Liver (tissue), 3 donors: Measurements from ENCODE around the gene TARS1.

Source experiments
- JUND ChIP-seq, 2 donors: IDR thresholded peaks; 2 replicates each; pipeline ENCODE4 v1.6.1; 2016; ENCODE audit warnings: antibody characterized with exemption in 2 of 2
- MAX ChIP-seq: IDR thresholded peaks from 2 replicates; pipeline ENCODE4 v1.6.1; 2016; ENCODE audit warnings: antibody characterized with exemption
- RAD21 ChIP-seq, 2 donors: IDR thresholded peaks; 2 replicates each; pipeline ENCODE4 v1.6.1; 2016; ENCODE audit warnings: antibody characterized with exemption in 2 of 2, mild to moderate bottlenecking in 2 of 2
- SP1 ChIP-seq: IDR thresholded peaks from 2 replicates; pipeline ENCODE4 v1.6.1; 2018; ENCODE audit warnings: antibody characterized with exemption, mild to moderate bottlenecking
- TF ChIP-seq, protein P1 (sequence below): fragments of 150-350 bp; IDR thresholded peaks from 2 replicates; pipeline ENCODE4 v1.5.1; 2017; ENCODE audit warnings: improper control_type of control experiment, low read depth, low read length; ENCODE audit not compliant: missing input control
- TF ChIP-seq, protein P2 (sequence below): IDR thresholded peaks from 2 replicates; pipeline ENCODE4 v1.6.1; 2016; ENCODE audit warnings: antibody characterized with exemption, mild to moderate bottlenecking
- donor health status: healthy.
- donor health status: healthy.

DNA sequence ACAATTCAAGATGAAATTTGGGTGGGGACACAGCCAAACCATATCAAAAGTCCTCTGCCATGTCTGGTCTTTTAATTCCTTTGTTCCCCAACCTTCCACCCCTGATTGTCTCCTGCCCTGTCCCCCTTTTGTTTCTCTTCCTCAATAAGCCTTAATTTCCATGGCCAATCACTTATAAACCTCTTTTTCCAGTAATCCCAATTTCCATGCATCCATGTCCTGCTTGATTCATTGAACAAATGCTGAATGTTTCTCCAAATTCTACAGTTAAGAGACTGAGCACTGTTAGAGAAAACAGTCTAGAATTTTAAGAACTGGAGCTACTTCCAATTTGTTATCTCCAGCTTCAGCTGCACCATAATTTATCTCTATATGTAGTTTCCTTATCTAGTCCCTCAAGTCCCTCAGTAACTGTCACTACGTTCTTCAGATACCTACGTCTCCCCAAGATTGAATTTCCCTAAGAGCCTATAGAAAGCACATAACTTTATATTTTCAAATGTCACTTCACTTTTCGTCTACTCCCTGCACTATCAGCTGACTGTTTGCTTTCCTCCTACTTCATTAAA is 34.2 kb downstream of the TARS1 start:
- TF ChIP-seq, protein P1, sequence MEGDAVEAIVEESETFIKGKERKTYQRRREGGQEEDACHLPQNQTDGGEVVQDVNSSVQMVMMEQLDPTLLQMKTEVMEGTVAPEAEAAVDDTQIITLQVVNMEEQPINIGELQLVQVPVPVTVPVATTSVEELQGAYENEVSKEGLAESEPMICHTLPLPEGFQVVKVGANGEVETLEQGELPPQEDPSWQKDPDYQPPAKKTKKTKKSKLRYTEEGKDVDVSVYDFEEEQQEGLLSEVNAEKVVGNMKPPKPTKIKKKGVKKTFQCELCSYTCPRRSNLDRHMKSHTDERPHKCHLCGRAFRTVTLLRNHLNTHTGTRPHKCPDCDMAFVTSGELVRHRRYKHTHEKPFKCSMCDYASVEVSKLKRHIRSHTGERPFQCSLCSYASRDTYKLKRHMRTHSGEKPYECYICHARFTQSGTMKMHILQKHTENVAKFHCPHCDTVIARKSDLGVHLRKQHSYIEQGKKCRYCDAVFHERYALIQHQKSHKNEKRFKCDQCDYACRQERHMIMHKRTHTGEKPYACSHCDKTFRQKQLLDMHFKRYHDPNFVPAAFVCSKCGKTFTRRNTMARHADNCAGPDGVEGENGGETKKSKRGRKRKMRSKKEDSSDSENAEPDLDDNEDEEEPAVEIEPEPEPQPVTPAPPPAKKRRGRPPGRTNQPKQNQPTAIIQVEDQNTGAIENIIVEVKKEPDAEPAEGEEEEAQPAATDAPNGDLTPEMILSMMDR, result no peak
- TF ChIP-seq RAD21 (IDR thresholded peaks at IDR 0.05), result no peak
- TF ChIP-seq SP1, result no peak
- no peak for TF ChIP-seq MAX
- TF ChIP-seq, protein P2, sequence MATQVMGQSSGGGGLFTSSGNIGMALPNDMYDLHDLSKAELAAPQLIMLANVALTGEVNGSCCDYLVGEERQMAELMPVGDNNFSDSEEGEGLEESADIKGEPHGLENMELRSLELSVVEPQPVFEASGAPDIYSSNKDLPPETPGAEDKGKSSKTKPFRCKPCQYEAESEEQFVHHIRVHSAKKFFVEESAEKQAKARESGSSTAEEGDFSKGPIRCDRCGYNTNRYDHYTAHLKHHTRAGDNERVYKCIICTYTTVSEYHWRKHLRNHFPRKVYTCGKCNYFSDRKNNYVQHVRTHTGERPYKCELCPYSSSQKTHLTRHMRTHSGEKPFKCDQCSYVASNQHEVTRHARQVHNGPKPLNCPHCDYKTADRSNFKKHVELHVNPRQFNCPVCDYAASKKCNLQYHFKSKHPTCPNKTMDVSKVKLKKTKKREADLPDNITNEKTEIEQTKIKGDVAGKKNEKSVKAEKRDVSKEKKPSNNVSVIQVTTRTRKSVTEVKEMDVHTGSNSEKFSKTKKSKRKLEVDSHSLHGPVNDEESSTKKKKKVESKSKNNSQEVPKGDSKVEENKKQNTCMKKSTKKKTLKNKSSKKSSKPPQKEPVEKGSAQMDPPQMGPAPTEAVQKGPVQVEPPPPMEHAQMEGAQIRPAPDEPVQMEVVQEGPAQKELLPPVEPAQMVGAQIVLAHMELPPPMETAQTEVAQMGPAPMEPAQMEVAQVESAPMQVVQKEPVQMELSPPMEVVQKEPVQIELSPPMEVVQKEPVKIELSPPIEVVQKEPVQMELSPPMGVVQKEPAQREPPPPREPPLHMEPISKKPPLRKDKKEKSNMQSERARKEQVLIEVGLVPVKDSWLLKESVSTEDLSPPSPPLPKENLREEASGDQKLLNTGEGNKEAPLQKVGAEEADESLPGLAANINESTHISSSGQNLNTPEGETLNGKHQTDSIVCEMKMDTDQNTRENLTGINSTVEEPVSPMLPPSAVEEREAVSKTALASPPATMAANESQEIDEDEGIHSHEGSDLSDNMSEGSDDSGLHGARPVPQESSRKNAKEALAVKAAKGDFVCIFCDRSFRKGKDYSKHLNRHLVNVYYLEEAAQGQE, result no peak
- no peak for TF ChIP-seq JUND (IDR thresholded peaks at IDR 0.05)
